ENCODE results near the gene TRIO.
"Not testable (repeated sequence)": the region's sequence is repeated elsewhere in the genome, so short reads cannot be mapped to it uniquely, and the experiment has no call there.

Gene TRIO

DNA sequence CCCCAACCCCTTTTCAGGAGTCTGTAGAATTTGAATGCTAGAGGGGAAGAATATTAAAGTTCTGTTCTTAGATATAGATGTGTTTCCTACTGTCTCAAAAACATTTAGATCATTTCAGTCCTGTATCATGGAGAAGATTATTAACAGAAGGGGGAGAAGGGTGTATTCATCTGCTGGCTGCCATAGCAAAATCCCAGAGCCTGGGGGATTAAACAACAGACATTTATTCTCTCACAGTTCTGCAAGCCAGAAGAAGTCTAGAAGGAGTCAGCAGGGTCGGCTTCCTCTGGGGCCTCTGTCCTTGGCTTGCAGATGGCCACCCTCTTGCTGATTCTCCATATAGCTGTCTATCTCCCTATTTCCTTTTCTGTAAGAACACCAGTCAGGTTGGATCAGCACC is 288.4 kb downstream of the TRIO start:
- no peak for DNase-seq (ENCODE audit: low read depth)
- TF ChIP-seq, protein P1, sequence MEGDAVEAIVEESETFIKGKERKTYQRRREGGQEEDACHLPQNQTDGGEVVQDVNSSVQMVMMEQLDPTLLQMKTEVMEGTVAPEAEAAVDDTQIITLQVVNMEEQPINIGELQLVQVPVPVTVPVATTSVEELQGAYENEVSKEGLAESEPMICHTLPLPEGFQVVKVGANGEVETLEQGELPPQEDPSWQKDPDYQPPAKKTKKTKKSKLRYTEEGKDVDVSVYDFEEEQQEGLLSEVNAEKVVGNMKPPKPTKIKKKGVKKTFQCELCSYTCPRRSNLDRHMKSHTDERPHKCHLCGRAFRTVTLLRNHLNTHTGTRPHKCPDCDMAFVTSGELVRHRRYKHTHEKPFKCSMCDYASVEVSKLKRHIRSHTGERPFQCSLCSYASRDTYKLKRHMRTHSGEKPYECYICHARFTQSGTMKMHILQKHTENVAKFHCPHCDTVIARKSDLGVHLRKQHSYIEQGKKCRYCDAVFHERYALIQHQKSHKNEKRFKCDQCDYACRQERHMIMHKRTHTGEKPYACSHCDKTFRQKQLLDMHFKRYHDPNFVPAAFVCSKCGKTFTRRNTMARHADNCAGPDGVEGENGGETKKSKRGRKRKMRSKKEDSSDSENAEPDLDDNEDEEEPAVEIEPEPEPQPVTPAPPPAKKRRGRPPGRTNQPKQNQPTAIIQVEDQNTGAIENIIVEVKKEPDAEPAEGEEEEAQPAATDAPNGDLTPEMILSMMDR (IDR thresholded peaks at IDR 0.05; ENCODE audit: control insufficient read depth, extremely low read depth, insufficient read depth) = no peak

DNA sequence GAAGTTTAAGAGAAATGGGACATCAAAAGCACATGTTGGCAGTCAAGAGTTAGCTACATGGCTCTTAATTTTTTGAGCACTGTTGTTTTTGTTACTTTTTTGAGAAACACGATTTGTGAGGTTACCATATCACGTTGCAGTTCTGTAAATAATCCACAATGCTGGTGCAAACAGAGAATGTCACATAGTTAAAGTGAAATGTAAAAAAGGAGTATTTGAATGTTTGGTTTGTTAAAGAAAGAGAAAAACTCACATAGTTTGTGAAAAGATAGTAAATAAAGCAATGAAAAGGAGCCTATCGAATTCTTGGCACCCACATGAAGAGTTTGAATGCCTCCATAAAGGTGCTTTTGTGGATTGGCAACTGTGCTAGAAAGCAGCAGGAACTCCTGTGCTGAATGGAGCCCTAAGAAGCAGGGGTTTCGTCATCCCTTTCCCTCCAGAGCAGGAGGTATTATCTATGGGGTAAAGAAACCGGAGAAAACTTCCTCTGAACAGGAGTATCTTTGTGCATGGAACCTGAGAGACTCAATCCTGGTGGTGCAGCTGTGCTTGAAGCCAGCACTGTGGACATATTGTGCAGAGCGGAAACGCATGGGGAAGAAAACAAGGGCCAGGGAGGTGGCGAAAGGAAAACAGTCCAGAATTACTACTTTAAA is 289.9 kb downstream of the TRIO start:
- H3K4me3 ChIP-seq (ENCODE audit: low read depth, low read length) = no peak overlapping the region
- TF ChIP-seq, protein P1 (IDR thresholded peaks at IDR 0.05; ENCODE audit: control insufficient read depth, extremely low read depth, insufficient read depth) = no peak
- no peak for DNase-seq (ENCODE audit: low read depth)

More for the DNA sequence above, 288.4 kb downstream of the TRIO start:
- H3K4me3 ChIP-seq (ENCODE audit: low read depth, low read length) = no peak overlapping the region

DNA sequence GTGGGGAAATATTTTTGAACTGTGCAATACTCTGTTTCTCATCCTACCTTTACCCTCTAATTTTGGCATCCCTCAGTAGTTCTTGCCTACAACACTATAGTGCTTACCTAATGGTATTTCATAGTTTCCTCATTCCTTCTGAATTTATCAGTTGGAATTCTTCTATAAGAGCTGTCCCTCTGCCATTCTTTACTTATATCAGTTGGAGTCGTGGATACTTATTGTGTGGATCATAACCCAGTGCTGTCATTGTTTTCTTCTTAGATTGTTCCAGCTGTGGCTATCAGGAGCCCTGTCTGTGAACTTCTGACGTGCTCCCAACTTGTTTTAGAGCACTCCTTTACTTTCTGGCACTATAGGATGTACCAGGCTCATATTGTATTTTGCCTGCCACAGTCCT is 292.3 kb downstream of the TRIO start:
- no peak for DNase-seq (ENCODE audit: low read depth)
- TF ChIP-seq, protein P1 (IDR thresholded peaks at IDR 0.05; ENCODE audit: control insufficient read depth, extremely low read depth, insufficient read depth) = no peak
- H3K4me3 ChIP-seq (ENCODE audit: low read depth, low read length) = no peak overlapping the region

DNA sequence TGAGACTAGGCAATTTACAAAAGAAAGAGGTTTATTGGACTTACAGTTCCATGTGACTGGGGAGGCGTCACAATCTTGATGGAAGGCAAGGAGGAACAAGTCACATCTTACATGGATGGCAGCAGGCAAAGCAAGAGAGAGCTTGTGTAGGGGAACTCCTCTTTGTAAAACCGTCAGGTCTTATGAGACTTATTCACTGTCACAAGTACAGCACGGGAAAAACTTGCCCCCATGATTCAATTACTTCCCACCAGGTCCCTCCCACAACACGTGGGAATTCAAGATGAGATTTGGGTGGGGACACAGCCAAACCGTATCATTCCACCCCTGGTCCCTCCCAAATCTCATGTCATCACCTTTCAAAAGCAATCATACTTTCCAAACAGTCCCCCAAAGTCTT is 293.0 kb downstream of the TRIO start:
- not testable (repeated sequence) for DNase-seq (ENCODE audit: low read depth); H3K4me3 ChIP-seq (ENCODE audit: low read depth, low read length)

DNA sequence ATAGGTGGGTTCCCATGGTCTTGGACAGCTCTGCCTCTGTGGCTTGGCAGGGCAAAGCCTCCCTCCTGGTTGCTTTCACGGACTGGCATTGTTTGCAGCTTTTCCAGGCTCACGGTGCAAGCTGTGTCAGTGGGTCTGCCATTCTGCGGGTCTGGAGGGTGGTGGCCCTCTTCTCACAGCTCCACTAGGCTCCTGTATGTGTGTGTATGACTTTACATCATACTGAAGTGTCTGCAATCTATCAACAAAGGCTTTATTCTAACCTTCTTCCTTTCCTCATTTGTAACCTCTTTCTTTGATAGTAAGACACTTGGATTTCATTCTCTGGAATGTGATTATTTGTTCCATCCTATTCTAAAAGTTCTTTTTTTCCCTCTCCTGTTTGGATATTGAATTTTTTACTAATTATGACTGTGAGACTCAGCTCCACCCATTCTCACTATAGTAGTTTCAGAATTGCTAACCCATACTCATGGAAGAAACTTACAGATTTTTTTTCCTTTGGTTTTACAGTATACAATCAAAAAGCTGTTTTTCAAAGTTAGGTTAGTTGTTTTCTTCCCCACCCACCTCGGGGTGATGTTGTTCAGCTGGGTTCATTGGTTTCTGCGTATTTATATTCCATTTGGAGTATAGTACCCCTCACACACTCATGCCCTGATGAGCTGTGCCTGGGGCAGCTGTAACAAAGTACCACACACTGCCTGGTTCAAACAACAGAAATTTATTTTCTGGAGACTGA is 293.8 kb downstream of the TRIO start:
- DNase-seq (ENCODE audit: low read depth) = no peak
- TF ChIP-seq, protein P1 (IDR thresholded peaks at IDR 0.05; ENCODE audit: control insufficient read depth, extremely low read depth, insufficient read depth) = no peak
- no peak overlapping the region for H3K4me3 ChIP-seq (ENCODE audit: low read depth, low read length)

DNA sequence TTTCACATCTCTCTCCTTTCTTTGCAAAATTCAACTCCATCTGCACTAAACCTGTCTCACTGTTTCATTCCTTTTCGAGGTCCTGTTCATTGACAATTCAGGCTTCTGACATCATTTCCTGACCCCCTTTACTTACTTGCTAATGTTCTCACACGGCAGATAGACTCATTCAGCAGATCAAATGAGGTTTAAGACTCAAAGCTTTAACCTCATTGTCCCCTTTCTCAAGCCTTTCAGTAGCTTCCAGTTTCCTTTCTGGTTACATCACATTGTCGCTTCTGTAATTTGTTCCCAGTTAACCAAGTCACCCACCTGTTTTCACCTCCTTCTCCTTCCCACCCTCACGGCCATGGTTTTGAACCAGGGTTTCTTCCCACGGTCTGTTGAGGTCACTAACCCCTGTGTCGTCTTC is 295.1 kb downstream of the TRIO start:
- DNase-seq (ENCODE audit: low read depth) = no peak
- TF ChIP-seq, protein P1 (IDR thresholded peaks at IDR 0.05; ENCODE audit: control insufficient read depth, extremely low read depth, insufficient read depth) = no peak
- no peak overlapping the region for H3K4me3 ChIP-seq (ENCODE audit: low read depth, low read length)

DNA sequence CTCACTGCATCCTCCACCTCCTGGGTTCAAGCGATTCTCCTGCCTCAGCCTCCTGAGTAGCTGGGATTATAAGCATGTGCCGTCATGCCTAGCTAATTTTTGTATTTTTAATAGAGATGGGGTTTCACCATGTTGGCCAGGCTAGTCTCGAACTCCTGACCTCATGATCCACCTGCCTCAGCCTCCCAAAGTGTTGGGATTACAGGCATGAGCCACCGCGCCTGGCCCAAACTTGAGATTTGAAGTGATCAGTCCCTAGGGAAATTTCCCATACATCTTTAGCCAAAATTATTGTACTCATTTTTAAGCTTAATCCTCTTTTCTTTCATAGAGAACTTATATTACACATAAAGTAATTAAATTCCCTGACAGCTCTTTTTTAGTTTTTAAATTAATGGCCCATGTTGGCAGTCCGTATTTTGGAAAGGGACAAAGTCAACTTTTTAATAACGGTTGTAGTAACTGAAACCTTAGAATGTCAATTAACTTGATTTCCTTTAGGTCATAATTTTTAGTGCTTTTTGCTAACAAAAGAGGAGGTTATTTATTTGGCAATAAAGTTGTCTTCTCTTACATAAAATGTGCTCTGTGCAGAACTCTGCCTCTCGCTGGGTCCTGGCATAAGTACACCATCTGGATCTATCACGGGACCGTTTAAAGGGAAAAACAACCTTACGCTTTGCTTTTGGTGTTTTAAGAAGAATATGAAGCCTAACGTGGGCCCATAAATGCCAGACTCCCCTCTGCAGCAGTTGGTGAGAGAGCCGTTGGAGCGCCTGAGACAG is 296.1 kb downstream of the TRIO start:
- TF ChIP-seq, protein P1 (IDR thresholded peaks at IDR 0.05; ENCODE audit: control insufficient read depth, extremely low read depth, insufficient read depth) = no peak
- no peak overlapping the region for H3K4me3 ChIP-seq (ENCODE audit: low read depth, low read length)
- DNase-seq (ENCODE audit: low read depth) = no peak
